Naive B cell (primary cell): ENCODE results near the gene NFATC4. TPM values are rescaled to one million over a fixed set of nuclear protein-coding genes. Genes with fewer than 3 reads are reported as not detected.
A peak's percentile ranks its signal among the peaks of the same experiment; 100 is the strongest.

ENCODE experiments used
- ATAC-seq, 2 donors: fragments of 150-1000 bp; cut with Tn5 transposase; 2 replicates each; pipeline ENCODE4 v1.10.0; 2021; ENCODE audit warnings: low read depth in 2 of 2, mild to moderate bottlenecking in 2 of 2, moderate library complexity in 2 of 2
- DNase-seq: peaks from one replicate; pipeline ENCODE4 v3.0.0; 2022
- H3K27ac Mint-ChIP-seq, 6 donors: one replicate each; pipeline ENCODE4 v1.8.0; 2020 to 2022; ENCODE audit warnings: mild to moderate bottlenecking in 6 of 6, mixed read lengths in 6 of 6, moderate library complexity in 5 of 6, inconsistent platforms in 2 of 6
- H3K27me3 Mint-ChIP-seq, 3 donors: one replicate each; pipeline ENCODE4 v1.8.0; 2021 to 2022; ENCODE audit warnings: mixed read lengths in 3 of 3, mild to moderate bottlenecking in 1 of 3
- H3K36me3 Mint-ChIP-seq, 2 donors: one replicate each; pipeline ENCODE4 v1.8.0; 2020 to 2022; ENCODE audit warnings: mixed read lengths in 2 of 2, inconsistent platforms in 1 of 2, mild to moderate bottlenecking in 1 of 2
- H3K4me1 Mint-ChIP-seq, 3 donors: one replicate each; pipeline ENCODE4 v1.8.0; 2020 to 2022; ENCODE audit warnings: mixed read lengths in 3 of 3, inconsistent platforms in 1 of 3, mild to moderate bottlenecking in 1 of 3, moderate library complexity in 1 of 3
- H3K4me3 Mint-ChIP-seq, 8 donors: one replicate each; pipeline ENCODE4 v1.8.0; 2020 to 2022; ENCODE audit warnings: mild to moderate bottlenecking in 8 of 8, mixed read lengths in 8 of 8, moderate library complexity in 8 of 8, inconsistent platforms in 2 of 8
- H3K9me3 Mint-ChIP-seq, 7 donors: one replicate each; pipeline ENCODE4 v1.8.0; 2020 to 2022; ENCODE audit warnings: mixed read lengths in 7 of 7, mild to moderate bottlenecking in 5 of 7, inconsistent platforms in 2 of 7, moderate library complexity in 1 of 7
- polyA plus RNA-seq, 6 donors: library from polyadenylated mRNA; unstranded; fragments of 300-500 nt; fragmentation: Illumina TruSeq; gene quantifications; one replicate each; pipeline ENCODE4 v1.2.3, GENCODE V29; 2021; ENCODE audit warnings: low read depth in 6 of 6

The NFATC4 gene
- polyA plus RNA-seq, 6 donors from 2014 or later: 0.19 to 0.43 TPM; not detected in 4

DNA sequence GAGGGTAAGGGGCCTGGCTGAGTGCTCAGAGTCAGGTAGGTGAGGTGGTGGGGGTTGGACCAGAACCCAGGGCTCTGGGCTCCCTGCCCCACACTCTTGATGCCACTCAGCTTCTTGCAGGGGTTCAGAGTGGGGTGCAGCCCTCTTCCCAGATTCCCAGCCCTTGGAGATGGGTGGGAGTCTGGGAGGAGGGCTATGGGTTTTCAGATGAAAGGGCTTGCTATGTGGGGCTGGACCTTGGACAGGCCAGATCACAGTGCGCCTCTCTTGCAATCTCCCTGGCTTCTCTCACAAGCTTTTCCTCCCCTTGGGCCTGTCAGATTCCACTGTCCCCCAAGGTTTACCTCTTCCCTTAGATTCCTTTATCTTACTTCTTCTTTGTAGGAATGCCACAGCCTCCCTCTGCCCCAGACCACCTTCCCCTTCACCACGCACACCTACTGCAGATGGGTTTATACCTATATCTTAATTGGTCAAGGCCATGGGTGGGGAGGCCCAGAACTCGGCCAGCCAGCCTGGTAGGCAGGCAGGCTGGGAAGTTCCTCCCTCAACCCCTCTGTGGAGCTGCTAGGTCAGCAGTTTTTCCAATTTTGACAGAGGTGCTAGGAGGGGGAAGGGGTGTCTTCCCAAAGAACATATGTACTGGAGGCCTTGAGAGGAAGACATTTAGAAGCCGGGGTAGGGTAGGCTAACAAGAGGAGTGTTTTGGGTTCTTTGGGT, 32.2 kb downstream of the NFATC4 start:
- no peak overlapping the region for H3K27ac Mint-ChIP-seq
- H3K9me3 Mint-ChIP-seq: no peaks in the 10 kb centered on the region
- no peak for ATAC-seq
- H3K4me1 Mint-ChIP-seq: peaks cover 10 to 13% (median 13%) of the 10 kb centered on the region in 3 donors
- H3K36me3 Mint-ChIP-seq: peaks cover 0 to 6% of the 10 kb centered on the region in 2 donors
- no peak for DNase-seq
- peak overlapping the region in 7 of 8 donors; percentile 55 to 89 (median 82) for H3K4me3 Mint-ChIP-seq
- H3K27me3 Mint-ChIP-seq: peaks cover 19 to 44% (median 43%) of the 10 kb centered on the region in 3 donors

GRCh38 chr14:24401810-24402702, 34.1 kb downstream of the NFATC4 start:
- DNase-seq (no peak), ATAC-seq (no peak)
- peaks cover 0 to 6% of the 10 kb centered on the region in 2 donors for H3K36me3 Mint-ChIP-seq
- H3K4me1 Mint-ChIP-seq: peaks cover 10 to 13% (median 12%) of the 10 kb centered on the region in 3 donors
- H3K4me3 Mint-ChIP-seq: peak overlapping the region in 1 of 8 donors; percentile 23
- H3K9me3 Mint-ChIP-seq: no peaks in the 10 kb centered on the region
- peaks cover 19 to 54% (median 53%) of the 10 kb centered on the region in 3 donors for H3K27me3 Mint-ChIP-seq
- H3K27ac Mint-ChIP-seq: peak overlapping the region in 2 of 6 donors; percentile 59 to 69

- peaks cover 19 to 59% (median 55%) of the 10 kb centered on the region in 3 donors for H3K27me3 Mint-ChIP-seq
Measured at GRCh38 chr14:24403294-24403998, 35.5 kb downstream of the NFATC4 start.

GRCh38 chr14:24404814-24405213, 36.8 kb downstream of the NFATC4 start:
- DNase-seq: no peak
- ATAC-seq: no peak
- Mint-ChIP-seq H3K27me3 (peaks cover 19 to 52% (median 49%) of the 10 kb centered on the region in 3 donors), H3K27ac (peak overlapping the region in 1 of 6 donors; percentile 2), H3K9me3 (no peaks in the 10 kb centered on the region), H3K4me3 (no peak overlapping the region), H3K36me3 (peaks cover 0 to 6% of the 10 kb centered on the region in 2 donors), H3K4me1 (peaks cover 4 to 6% (median 4%) of the 10 kb centered on the region in 3 donors)

More at GRCh38 chr14:24403294-24403998, 35.5 kb downstream of the NFATC4 start:
- no peaks in the 10 kb centered on the region for H3K9me3 Mint-ChIP-seq
- DNase-seq (no peak), ATAC-seq (no peak)
- peaks cover 0 to 6% of the 10 kb centered on the region in 2 donors for H3K36me3 Mint-ChIP-seq
- peak overlapping the region in 1 of 6 donors; percentile 64 for H3K27ac Mint-ChIP-seq
- no peak overlapping the region for H3K4me3 Mint-ChIP-seq
- peaks cover 10 to 13% (median 12%) of the 10 kb centered on the region in 3 donors for H3K4me1 Mint-ChIP-seq

GRCh38 chr14:24406416-24406815, 38.4 kb downstream of the NFATC4 start:
- no peak for ATAC-seq
- H3K9me3 Mint-ChIP-seq: no peaks in the 10 kb centered on the region
- H3K36me3 Mint-ChIP-seq: peaks cover 0 to 3% of the 10 kb centered on the region in 2 donors
- H3K27me3 Mint-ChIP-seq: peaks cover 12 to 41% (median 40%) of the 10 kb centered on the region in 3 donors
- DNase-seq: no peak
- no peaks in the 10 kb centered on the region for H3K4me1 Mint-ChIP-seq
- H3K27ac Mint-ChIP-seq: peak overlapping the region in 1 of 6 donors; percentile 82
- peak overlapping the region in 1 of 8 donors; percentile 59 for H3K4me3 Mint-ChIP-seq

GRCh38 chr14:24407608-24408325, 39.8 kb downstream of the NFATC4 start:
- Mint-ChIP-seq H3K9me3 (no peaks in the 10 kb centered on the region), H3K4me3 (peak overlapping the region in 1 of 8 donors; percentile 9), H3K27me3 (peaks cover 8 to 31% (median 30%) of the 10 kb centered on the region in 3 donors), H3K36me3 (no peaks in the 10 kb centered on the region), H3K27ac (peak overlapping the region in 1 of 6 donors; percentile 33), H3K4me1 (no peaks in the 10 kb centered on the region)
- no peak for ATAC-seq
- DNase-seq: no peak

GRCh38 chr14:24408764-24409163, 40.8 kb downstream of the NFATC4 start:
- Mint-ChIP-seq H3K9me3 (no peaks in the 10 kb centered on the region), H3K4me3 (no peak overlapping the region), H3K27ac (no peak overlapping the region), H3K27me3 (peaks cover 12 to 28% (median 20%) of the 10 kb centered on the region in 3 donors), H3K4me1 (no peaks in the 10 kb centered on the region), H3K36me3 (no peaks in the 10 kb centered on the region)
- ATAC-seq (no peak), DNase-seq (no peak)

GRCh38 chr14:24409192-24409591, 41.2 kb downstream of the NFATC4 start:
- peaks cover 12 to 24% (median 15%) of the 10 kb centered on the region in 3 donors for H3K27me3 Mint-ChIP-seq

GRCh38 chr14:24409956-24410355, 42.0 kb downstream of the NFATC4 start:
- DNase-seq: no peak
- Mint-ChIP-seq H3K36me3 (no peaks in the 10 kb centered on the region), H3K9me3 (no peaks in the 10 kb centered on the region), H3K27ac (peak overlapping the region in 1 of 6 donors; percentile 37), H3K27me3 (peaks cover 5 to 18% (median 11%) of the 10 kb centered on the region in 3 donors), H3K4me1 (no peaks in the 10 kb centered on the region), H3K4me3 (no peak overlapping the region)
- no peak for ATAC-seq

More at GRCh38 chr14:24409192-24409591, 41.2 kb downstream of the NFATC4 start:
- Mint-ChIP-seq H3K9me3 (no peaks in the 10 kb centered on the region), H3K4me3 (no peak overlapping the region), H3K36me3 (no peaks in the 10 kb centered on the region), H3K27ac (no peak overlapping the region), H3K4me1 (no peaks in the 10 kb centered on the region)
- no peak for ATAC-seq
- no peak for DNase-seq

DNA sequence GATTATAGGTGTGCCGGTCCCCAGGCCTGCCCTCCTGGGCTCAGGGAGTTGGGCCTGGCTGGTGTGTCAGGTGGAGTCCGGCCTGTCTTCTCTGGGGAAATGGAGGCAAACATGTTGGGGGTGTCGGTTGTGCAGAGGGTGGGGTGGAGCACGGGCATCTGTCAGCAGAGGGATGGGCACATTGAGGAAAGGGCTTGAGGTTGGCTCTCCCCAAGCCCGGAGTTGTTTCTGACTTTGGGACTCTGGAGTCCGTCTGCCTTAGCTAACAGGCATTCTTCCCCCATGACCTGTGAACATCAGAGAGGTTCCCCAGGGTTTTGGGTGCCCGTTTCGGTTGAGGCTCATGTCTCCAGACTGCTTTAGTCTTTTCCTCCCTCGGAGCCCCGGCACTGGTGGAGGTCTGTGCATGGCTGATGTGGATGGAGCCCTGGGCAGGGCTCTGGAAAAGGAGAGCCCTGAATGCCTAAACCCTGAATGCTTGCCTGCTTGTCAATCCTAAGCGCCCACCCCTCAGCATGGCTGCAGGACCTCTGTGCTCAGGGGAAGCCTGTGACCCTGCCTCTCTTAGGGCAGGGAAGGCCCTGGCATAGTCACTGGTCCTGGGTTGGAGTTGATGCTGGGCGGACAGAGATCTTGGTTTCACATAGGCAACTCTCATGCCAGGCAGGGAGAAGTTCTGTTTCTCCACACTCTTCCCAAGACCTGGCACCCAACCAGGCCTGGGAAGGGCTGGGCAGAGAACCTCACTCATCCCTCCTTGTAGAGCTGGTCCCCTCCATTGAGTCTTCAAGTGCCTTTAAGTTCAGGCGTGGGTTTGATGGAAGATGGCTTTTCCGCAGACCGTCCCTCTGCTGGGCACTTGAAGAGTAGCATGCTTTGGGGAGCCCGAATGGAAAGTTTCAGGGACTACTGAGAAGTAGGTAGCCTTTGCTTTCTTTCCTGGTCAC, 43.7 kb downstream of the NFATC4 start:
- Mint-ChIP-seq H3K27me3 (peaks cover 4 to 19% (median 6%) of the 10 kb centered on the region in 3 donors), H3K4me3 (peak overlapping the region in 1 of 8 donors; percentile 63), H3K27ac (peak overlapping the region in 1 of 6 donors; percentile 52), H3K36me3 (no peaks in the 10 kb centered on the region), H3K9me3 (no peaks in the 10 kb centered on the region), H3K4me1 (no peaks in the 10 kb centered on the region)
- ATAC-seq (peak; percentile 54 to 65), DNase-seq (no peak)

- DNase-seq (no peak), ATAC-seq (no peak)
- Mint-ChIP-seq H3K4me1 (peaks cover 0 to 3% (median 0%) of the 10 kb centered on the region in 3 donors), H3K4me3 (no peak overlapping the region), H3K36me3 (no peaks in the 10 kb centered on the region), H3K27me3 (peaks cover 7 to 26% (median 15%) of the 10 kb centered on the region in 3 donors), H3K9me3 (no peaks in the 10 kb centered on the region), H3K27ac (no peak overlapping the region)
Measured at GRCh38 chr14:24414077-24414476, 46.1 kb downstream of the NFATC4 start.
